D721Med (cell line): ENCODE data around the gene RAB43.
A peak's percentile ranks its signal among the peaks of the same experiment; 100 is the strongest.
"Not testable (repeated sequence)": the region's sequence is repeated elsewhere in the genome, so short reads cannot be mapped to it uniquely, and the experiment has no call there.

Experiments used
- DNase-seq: peaks from one replicate; pipeline ENCODE4 v3.0.0; 2011; ENCODE audit warnings: low spot score; ENCODE audit not compliant: insufficient read length
- FAIRE-seq: peaks from 2 replicates; lab custom pipeline; 2011; peaks lifted over from hg19 to GRCh38; lab: Jason Lieb, UNC
- TF ChIP-seq, protein P1 (sequence below): IDR thresholded peaks from 2 replicates; pipeline ENCODE4 v1.5.1; 2012; ENCODE audit warnings: mild to moderate bottlenecking, control low read depth; ENCODE audit not compliant: insufficient read depth; ENCODE audit errors: missing control alignments

RAB43 gene

DNA sequence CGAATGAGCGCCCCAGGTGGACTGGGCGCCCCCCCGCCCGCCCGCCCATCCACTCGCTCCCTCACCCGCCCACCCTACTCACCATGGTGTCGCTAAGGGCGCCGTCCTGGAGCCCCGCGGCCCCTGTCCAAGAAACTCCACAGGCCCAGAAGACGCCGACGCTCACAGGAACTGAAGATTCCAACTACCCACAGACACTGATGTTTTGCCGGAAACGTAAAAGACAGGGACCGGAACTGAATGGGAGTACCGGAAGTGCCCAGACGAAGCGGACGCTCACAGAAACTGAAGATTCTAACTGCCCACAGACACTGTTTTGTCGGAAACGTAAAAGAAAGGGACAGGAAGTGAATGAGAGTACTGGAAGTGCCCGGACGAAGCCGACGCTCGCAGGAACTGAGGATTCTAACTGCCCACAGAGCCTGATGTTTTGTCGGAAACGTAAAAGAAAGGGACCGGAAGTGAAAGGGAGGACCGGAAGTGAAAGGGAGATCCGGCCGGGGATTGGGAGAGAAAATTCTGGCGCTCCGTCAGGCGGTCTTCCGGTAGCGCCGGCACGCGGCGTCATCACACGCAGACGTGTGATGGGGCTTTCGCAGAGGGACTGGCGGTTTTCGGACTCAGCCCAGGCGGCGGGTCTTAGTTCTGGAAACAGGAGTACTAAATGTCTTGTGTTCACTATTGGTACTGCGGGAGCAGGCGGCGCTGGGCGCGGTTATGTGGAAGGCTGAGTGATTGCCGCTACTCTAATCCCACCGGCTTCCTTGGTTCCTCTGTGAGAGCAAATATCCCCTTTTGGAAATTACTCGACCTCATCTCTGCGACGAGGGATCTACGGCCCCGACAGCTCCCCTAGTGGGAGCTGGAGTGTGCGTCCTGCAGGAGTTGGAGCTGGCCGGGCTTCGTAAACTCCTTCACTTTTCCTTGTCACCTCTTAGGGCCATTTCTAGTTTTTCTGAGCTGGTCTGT is 39.6 kb upstream of the RAB43 start, which contains the start of gene ISY1:
TSS of gene ISY1 (minus strand) at position 173 of the 969 bp plus-strand sequence. CDS start at position 85, 88 bp downstream.
- TF ChIP-seq, protein P1, sequence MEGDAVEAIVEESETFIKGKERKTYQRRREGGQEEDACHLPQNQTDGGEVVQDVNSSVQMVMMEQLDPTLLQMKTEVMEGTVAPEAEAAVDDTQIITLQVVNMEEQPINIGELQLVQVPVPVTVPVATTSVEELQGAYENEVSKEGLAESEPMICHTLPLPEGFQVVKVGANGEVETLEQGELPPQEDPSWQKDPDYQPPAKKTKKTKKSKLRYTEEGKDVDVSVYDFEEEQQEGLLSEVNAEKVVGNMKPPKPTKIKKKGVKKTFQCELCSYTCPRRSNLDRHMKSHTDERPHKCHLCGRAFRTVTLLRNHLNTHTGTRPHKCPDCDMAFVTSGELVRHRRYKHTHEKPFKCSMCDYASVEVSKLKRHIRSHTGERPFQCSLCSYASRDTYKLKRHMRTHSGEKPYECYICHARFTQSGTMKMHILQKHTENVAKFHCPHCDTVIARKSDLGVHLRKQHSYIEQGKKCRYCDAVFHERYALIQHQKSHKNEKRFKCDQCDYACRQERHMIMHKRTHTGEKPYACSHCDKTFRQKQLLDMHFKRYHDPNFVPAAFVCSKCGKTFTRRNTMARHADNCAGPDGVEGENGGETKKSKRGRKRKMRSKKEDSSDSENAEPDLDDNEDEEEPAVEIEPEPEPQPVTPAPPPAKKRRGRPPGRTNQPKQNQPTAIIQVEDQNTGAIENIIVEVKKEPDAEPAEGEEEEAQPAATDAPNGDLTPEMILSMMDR, result peak; percentile 54
- FAIRE-seq (no peak), DNase-seq (peak; percentile 57)

DNA sequence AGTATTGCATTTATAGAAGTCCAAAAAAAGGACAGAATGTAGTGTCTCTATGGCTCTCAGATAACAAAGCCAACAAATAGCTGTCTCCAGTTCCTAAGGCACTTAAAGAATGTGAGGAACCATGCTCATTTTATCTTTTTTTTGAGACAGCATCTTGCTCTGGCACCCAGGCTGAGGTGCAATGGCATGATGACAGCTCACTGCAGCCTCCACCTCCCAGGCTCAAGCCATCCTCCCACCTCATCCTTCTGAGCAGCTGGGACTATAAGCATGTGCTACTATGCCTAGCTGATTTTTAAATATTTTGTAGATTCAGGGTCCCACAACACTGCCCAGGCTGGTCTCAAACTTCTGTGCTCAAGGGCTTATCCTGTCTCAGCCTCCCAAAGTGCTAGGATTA is 23.2 kb upstream of the RAB43 start:
- TF ChIP-seq, protein P1, result no peak
- FAIRE-seq (no peak), DNase-seq (no peak)

DNA sequence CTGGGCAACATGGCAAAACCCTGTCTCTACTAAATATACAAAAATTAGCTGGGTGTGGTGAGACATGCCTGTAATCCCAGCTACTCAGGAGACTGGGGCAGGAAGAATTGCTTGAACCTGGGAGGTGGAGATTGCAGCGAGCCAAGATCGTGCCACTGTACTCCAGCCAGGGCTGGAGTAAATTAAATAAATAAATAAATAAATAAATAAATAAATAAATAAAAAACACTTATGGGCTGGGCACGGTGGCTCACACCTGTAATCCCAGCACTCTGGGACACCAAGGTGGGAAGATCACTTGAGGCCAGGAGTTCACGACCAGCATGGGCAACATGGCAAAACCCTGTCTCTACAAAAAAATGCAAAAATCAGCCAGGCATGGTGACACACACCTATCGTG is 19.4 kb upstream of the RAB43 start:
- not testable (repeated sequence) for FAIRE-seq, DNase-seq

DNA sequence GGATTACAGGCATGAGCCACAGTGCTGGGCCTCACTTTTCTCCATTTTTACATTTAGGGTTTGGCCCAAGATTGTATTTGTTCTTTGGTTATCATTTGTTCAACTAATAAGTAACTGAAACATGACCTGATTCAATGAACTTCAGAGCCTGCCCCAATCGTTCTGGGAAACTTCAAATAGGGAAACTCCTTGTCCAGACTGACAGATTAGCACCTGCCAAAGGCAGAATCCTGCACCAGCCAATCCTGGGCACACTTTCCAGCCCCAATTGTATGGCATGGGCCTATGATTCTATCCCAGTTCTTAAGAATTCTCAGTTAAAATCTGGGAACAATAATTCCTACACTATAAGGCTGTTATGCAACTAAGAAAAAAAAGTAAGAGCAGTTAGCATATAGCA is 18.3 kb upstream of the RAB43 start:
- DNase-seq (no peak), FAIRE-seq (no peak)
- TF ChIP-seq, protein P1, result no peak

DNA sequence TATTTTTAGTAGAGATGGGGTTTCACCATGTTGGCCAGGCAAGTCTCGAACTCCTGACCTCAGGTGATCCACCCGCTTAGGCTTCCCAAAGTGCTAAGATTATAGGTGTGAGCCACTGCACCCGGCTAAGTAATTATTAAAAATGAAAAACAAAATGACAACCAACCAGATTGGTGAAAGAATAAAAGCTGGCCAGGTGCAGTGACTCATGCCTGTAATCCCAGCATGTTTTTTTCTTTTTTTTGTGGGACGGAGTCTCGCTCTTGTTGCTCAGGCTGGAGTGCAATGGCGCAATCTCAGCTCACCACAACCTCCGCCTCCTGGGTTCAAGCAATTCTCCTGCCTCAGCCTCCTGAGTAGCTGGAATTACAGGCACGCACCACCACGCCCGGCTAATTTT is 14.7 kb upstream of the RAB43 start:
- DNase-seq, FAIRE-seq: not testable (repeated sequence)

DNA sequence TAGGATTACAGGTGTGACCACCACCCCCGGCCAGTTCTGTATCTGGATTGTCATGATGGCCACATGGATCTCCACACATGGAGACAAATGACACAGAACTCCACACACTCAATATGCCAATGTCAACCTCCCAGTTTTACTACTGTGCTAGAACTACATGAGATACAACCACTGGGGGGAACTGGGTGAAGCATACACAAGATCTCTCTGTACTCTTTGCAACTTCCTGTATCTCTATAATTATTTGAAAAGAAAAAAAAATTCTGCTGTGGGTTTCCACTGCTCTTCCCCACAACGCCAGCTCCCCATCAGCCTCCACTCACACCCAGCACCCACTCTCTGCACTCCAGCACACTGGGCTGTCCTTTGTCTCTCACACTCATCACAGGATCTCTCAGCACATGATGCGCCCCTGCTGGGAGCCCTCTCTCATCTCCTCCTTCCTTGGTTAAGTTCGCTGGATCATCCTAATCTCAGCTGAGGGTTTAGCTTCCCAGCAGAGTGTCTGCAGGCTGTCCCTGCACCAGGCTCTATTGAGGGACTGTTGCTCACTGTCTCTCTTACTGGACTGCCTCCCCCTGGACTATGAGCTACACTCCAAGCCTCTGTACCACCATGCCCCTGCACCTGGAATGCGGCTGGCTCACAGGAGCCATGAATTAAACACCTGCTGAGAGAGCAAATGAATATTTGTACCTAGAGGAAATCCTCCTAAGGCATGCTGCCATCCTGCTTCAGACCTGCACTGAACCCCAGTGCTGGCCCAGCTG is 10.7 kb upstream of the RAB43 start:
- TF ChIP-seq, protein P1, result no peak
- DNase-seq, result no peak
- no peak for FAIRE-seq

DNA sequence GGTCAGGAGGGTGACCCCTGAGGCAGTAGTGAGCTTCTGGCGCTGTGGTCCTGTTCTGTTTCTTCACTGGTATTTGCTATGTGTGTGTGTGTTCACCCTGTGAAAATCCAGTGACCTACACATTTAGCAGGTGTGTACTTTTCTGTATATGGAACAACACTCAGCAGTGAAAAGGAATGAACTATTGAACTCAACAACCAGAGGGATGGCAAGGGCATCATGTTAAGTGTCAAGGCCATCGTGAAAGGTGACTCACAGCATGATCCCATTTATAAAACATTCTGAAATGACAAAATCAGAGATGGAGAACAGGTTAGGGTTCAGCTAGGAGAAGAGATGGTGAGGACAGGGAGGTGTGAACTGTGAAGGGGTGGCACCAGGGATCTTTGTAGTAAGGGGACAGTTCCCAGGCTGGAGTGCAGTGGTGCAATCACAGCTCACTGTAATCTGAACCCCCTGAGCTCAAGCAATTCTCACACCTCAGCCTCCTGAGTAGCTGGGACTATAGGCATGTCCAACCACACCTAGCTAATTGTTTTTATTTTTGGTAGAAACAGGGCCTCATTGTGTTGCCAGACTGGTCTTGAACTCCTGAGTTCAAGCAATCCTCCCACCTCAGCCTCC is 10.0 kb upstream of the RAB43 start:
- DNase-seq (no peak), FAIRE-seq (no peak)
- TF ChIP-seq, protein P1, result no peak
